Measurements from ENCODE around the gene NRXN3. TPM values are rescaled to one million over a fixed set of nuclear protein-coding genes. Genes with fewer than 3 reads are reported as not detected.

Gene NRXN3
- total RNA-seq, 6 experiments from 2014 or later, result 0.07 to 0.28 (median 0.11) TPM; not detected in 2

- no peaks in the 10 kb centered on the region for H3K27me3 Mint-ChIP-seq (ENCODE audit: insufficient read depth)
- DNase-seq, result no peak
- no peak overlapping the region for H3K4me3 Mint-ChIP-seq
- no peaks in the 10 kb centered on the region for H3K36me3 Mint-ChIP-seq (ENCODE audit: low read depth)
- no peak overlapping the region for H3K27ac Mint-ChIP-seq
- H3K9me3 Mint-ChIP-seq, result peaks cover 22% of the 10 kb centered on the region
- H3K4me1 Mint-ChIP-seq (ENCODE audit: low read depth), result no peaks in the 10 kb centered on the region
- TF ChIP-seq, protein P1, sequence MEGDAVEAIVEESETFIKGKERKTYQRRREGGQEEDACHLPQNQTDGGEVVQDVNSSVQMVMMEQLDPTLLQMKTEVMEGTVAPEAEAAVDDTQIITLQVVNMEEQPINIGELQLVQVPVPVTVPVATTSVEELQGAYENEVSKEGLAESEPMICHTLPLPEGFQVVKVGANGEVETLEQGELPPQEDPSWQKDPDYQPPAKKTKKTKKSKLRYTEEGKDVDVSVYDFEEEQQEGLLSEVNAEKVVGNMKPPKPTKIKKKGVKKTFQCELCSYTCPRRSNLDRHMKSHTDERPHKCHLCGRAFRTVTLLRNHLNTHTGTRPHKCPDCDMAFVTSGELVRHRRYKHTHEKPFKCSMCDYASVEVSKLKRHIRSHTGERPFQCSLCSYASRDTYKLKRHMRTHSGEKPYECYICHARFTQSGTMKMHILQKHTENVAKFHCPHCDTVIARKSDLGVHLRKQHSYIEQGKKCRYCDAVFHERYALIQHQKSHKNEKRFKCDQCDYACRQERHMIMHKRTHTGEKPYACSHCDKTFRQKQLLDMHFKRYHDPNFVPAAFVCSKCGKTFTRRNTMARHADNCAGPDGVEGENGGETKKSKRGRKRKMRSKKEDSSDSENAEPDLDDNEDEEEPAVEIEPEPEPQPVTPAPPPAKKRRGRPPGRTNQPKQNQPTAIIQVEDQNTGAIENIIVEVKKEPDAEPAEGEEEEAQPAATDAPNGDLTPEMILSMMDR (IDR thresholded peaks at IDR 0.05), result no peak
These were observed 1612.9 kb downstream of the NRXN3 start for GRCh38 chr14:79783041-79783440.

- Mint-ChIP-seq H3K27me3 (ENCODE audit: insufficient read depth) (no peaks in the 10 kb centered on the region), H3K36me3 (ENCODE audit: low read depth) (no peaks in the 10 kb centered on the region), H3K4me3 (no peak overlapping the region), H3K27ac (no peak overlapping the region), H3K9me3 (peaks cover 32% of the 10 kb centered on the region), H3K4me1 (ENCODE audit: low read depth) (no peaks in the 10 kb centered on the region)
- DNase-seq, result no peak
- TF ChIP-seq, protein P1 (IDR thresholded peaks at IDR 0.05), result no peak
These were observed 1616.3 kb downstream of the NRXN3 start for GRCh38 chr14:79786522-79786921.

- Mint-ChIP-seq H3K36me3 (ENCODE audit: low read depth) (no peaks in the 10 kb centered on the region), H3K9me3 (peaks cover 45% of the 10 kb centered on the region), H3K4me3 (no peak overlapping the region), H3K27me3 (ENCODE audit: insufficient read depth) (no peaks in the 10 kb centered on the region), H3K4me1 (ENCODE audit: low read depth) (no peaks in the 10 kb centered on the region), H3K27ac (no peak overlapping the region)
- TF ChIP-seq, protein P1 (IDR thresholded peaks at IDR 0.05), result no peak
- no peak for DNase-seq
These were observed 1618.2 kb downstream of the NRXN3 start for GRCh38 chr14:79788346-79788745.

DNA sequence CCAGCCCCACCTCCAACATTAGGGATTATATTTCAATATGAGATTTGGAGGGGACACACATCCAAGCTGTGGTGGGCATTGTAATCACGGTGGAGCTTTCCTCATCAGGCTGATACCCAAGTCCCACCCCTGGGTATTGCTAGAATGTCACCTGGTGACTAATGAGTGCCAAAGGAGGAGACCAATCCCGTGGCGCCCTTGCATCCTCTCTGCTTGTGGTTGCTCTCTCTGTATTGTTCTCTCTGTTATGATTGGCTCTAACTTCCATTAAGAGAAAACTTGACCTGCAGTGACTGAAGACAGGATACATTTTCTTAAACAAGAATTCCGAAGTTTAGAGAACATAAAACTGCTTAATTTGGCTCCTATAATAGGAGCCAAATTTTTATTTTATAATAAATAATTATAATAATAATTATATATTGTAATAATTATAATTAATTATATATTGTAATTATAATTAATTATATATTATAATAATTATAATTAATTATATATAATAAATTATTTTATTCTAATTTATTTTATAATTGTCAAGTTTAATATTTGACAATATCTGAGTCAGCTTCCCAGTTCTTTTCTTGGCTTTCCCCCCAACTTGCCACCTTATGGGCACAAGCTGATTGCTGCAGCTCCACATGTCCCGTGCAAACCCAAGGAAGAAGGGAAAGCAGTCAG is 1621.0 kb downstream of the NRXN3 start:
- TF ChIP-seq, protein P1 (IDR thresholded peaks at IDR 0.05), result no peak
- Mint-ChIP-seq H3K27me3 (ENCODE audit: insufficient read depth) (no peaks in the 10 kb centered on the region), H3K9me3 (peaks cover 44% of the 10 kb centered on the region), H3K4me3 (no peak overlapping the region), H3K4me1 (ENCODE audit: low read depth) (no peaks in the 10 kb centered on the region), H3K36me3 (ENCODE audit: low read depth) (no peaks in the 10 kb centered on the region), H3K27ac (no peak overlapping the region)
- DNase-seq, result no peak

- Mint-ChIP-seq H3K27ac (no peak overlapping the region), H3K27me3 (ENCODE audit: insufficient read depth) (no peaks in the 10 kb centered on the region), H3K9me3 (peaks cover 11% of the 10 kb centered on the region), H3K4me1 (ENCODE audit: low read depth) (no peaks in the 10 kb centered on the region), H3K36me3 (ENCODE audit: low read depth) (no peaks in the 10 kb centered on the region), H3K4me3 (no peak overlapping the region)
- TF ChIP-seq, protein P1 (IDR thresholded peaks at IDR 0.05), result no peak
- DNase-seq, result no peak
These were observed 1631.9 kb downstream of the NRXN3 start for GRCh38 chr14:79802093-79802492.
